ENCODE data around the gene ITGB2. TPM values are rescaled to one million over a fixed set of nuclear protein-coding genes. Genes with fewer than 3 reads are reported as not detected.

Gene ITGB2
- total RNA-seq, 2 donors from 2014 or later: 161 to 166 TPM

DNA sequence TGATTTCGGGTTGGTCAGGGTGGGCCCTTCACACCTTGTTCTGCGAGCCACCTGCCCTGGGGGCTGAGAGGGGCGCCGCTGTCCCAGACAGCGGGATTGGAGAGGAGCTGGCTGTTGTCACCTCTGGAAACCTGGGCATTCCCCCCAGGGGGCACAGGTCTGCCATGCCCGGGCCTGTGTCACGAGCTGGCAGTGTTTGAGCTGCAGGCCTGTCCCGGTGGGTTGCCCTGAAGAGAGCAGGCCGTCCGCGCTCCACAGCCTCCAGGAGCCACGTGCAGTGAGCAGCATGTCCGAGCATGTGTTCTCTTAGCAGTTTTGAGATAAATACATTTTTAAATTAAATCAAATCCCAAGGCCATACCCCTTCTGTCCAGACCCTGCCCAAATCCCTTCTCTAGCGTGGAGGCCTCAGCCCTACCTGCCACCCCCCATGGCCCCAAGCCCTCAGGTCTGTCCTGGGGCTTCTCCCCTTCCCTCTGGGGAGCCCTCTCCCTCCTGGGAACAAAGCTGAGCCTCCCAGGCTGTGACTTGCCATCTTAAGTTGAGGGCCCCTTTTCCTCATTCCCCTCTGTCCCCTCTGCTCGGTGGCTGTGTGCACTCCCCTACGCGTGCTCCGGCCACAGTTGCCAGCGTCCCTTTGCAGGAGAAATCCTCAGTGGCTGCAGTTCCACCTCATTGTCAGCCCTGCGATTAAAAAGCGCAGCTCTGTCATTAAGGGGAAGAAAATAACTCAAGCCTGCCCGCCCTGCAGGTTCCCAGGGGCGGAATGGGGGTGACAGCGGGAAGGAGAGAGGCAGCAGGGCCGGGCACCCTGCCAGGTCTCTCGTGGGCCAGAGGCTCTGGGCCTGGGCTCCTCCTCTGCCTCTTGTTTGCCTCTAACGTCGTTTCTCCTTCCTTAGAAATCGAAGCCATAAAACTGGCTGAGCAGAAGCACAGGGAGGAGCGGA, 45.7 kb upstream of the ITGB2 start:
- TF ChIP-seq, protein P1, sequence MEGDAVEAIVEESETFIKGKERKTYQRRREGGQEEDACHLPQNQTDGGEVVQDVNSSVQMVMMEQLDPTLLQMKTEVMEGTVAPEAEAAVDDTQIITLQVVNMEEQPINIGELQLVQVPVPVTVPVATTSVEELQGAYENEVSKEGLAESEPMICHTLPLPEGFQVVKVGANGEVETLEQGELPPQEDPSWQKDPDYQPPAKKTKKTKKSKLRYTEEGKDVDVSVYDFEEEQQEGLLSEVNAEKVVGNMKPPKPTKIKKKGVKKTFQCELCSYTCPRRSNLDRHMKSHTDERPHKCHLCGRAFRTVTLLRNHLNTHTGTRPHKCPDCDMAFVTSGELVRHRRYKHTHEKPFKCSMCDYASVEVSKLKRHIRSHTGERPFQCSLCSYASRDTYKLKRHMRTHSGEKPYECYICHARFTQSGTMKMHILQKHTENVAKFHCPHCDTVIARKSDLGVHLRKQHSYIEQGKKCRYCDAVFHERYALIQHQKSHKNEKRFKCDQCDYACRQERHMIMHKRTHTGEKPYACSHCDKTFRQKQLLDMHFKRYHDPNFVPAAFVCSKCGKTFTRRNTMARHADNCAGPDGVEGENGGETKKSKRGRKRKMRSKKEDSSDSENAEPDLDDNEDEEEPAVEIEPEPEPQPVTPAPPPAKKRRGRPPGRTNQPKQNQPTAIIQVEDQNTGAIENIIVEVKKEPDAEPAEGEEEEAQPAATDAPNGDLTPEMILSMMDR (IDR thresholded peaks at IDR 0.05): no peak
- no peaks in the 10 kb centered on the region for H3K27me3 ChIP-seq (replicated peaks; ENCODE audit: insufficient read depth)
- DNase-seq (ENCODE audit: low spot score) (no peak), ATAC-seq (ENCODE audit: insufficient number of reproducible peaks, low FRiP score, low read depth) (no peak)
- peak overlapping the region; percentile 52 for H3K4me3 ChIP-seq
- H3K4me1 ChIP-seq (ENCODE audit: control insufficient read depth in 1 of 2, low read depth in 2 of 2): peaks cover 45 to 68% of the 10 kb centered on the region in 2 donors
- peak overlapping the region; percentile 70 to 94 for H3K27ac ChIP-seq
- H3K36me3 ChIP-seq: peaks cover 6% of the 10 kb centered on the region
- H3K9me3 ChIP-seq: no peaks in the 10 kb centered on the region

DNA sequence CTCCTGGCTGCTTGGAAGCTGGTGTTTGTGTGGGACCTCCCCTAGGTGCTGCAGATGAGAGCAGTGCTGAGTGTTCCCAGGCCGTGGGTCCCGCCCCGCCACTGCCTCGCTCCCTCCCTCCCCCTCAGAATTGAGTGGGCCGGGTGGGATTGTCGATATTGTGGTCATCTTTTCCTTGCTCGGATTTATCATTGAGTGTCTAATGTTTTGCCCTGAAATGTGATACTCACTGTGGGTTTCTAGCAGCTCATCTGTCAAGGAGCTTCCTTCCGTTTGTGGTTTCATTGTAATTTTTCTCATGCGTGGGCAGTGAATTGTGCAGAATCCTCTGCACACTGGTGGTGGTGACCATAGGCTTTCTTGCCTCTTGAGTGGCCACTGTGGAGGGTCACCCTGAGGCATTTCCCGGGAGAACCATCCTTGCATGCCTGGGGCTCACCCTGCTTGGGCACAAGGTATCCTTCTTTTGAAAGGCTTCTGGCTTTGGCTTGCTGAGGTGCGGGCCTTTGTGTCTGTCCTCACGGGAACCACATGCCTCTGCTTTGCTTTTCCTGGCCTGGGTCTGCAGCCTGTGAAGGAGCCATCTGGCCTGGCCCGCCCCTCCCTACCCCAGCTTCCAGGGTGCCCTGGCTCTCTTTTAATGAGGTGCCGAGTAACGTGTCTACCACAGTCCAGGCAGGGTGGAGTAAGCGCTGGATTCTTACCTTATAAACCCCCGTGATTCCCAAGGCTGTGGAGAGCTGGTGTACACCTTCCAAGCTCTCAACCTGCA, 44.7 kb upstream of the ITGB2 start:
- Histone ChIP-seq H3K36me3 (peaks cover 6% of the 10 kb centered on the region), H3K9me3 (no peaks in the 10 kb centered on the region), H3K27me3 (replicated peaks; ENCODE audit: insufficient read depth) (no peaks in the 10 kb centered on the region), H3K4me1 (ENCODE audit: control insufficient read depth in 1 of 2, low read depth in 2 of 2) (peaks cover 53 to 78% of the 10 kb centered on the region in 2 donors), H3K27ac (peak overlapping the region; percentile 70 to 94), H3K4me3 (no peak overlapping the region)
- DNase-seq (ENCODE audit: low spot score) (no peak), ATAC-seq (ENCODE audit: insufficient number of reproducible peaks, low FRiP score, low read depth) (no peak)
- TF ChIP-seq, protein P1 (IDR thresholded peaks at IDR 0.05): no peak

DNA sequence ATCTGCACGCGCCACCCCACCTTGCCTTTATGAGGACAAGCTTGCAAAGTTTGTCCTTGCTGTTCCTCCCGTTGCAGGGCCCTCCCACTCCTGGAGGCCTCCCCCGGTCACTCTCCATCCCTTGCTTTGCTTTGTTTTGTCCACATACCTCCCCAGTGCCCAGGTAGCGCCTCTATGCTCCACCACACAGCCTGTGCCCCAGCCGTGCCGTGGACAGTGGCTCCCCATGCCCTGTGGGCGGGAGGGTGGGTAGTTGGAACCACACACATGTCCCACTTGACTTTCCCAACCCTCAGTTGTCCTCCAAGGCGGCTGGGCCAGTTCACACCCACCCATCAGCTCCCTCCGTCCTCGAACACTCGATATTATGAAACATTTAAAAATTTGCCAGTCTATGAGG, 43.7 kb upstream of the ITGB2 start:
- Histone ChIP-seq H3K4me3 (no peak overlapping the region), H3K4me1 (ENCODE audit: control insufficient read depth in 1 of 2, low read depth in 2 of 2) (peaks cover 63 to 87% of the 10 kb centered on the region in 2 donors), H3K36me3 (peaks cover 4% of the 10 kb centered on the region), H3K27ac (peak overlapping the region; percentile 52 to 94), H3K9me3 (no peaks in the 10 kb centered on the region), H3K27me3 (replicated peaks; ENCODE audit: insufficient read depth) (no peaks in the 10 kb centered on the region)
- TF ChIP-seq, protein P1 (IDR thresholded peaks at IDR 0.05): no peak
- no peak for ATAC-seq (ENCODE audit: insufficient number of reproducible peaks, low FRiP score, low read depth)
- DNase-seq (ENCODE audit: low spot score): no peak

DNA sequence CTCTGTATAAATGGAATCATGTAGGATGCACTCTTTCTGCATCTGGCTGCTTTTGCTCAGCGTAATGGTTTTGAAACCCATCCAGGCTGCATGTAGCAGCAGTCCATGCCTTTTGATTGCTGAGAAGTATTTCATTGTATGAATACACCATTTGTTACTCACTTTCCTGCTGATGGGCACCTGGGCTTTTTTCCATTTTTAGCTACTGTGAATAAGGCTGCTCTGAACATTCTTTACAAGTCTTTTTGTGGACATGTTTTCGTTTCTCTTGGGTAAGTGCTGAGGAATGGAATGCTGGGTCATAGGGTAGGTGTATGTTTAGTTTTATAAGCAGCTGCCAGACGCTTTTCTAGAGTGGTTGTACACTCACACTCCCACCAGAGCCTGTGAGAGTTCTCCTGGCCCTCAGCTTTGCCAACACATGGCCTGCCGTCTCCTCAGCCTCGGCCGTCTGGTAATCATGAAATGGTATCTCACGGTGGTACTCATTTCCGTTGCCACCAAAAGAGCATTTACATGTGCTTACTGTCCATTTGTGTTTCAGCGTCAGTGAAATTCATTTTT, 41.8 kb upstream of the ITGB2 start:
- Histone ChIP-seq H3K27ac (peak overlapping the region; percentile 89 to 94), H3K4me1 (ENCODE audit: control insufficient read depth in 1 of 2, low read depth in 2 of 2) (peaks cover 69 to 88% of the 10 kb centered on the region in 2 donors), H3K27me3 (replicated peaks; ENCODE audit: insufficient read depth) (no peaks in the 10 kb centered on the region), H3K9me3 (no peaks in the 10 kb centered on the region), H3K4me3 (peak overlapping the region; percentile 4), H3K36me3 (no peaks in the 10 kb centered on the region)
- TF ChIP-seq, protein P1 (IDR thresholded peaks at IDR 0.05): no peak
- DNase-seq (ENCODE audit: low spot score) (peak; percentile 53), ATAC-seq (ENCODE audit: insufficient number of reproducible peaks, low FRiP score, low read depth) (peak; percentile 75)
